KMS-11 (cell line): ENCODE results near the gene SUSD6.
A peak's percentile ranks its signal among the peaks of the same experiment; 100 is the strongest.

ENCODE experiments used
- H2AFZ ChIP-seq: fragments of 200-600 bp; sonication (generic); 2 replicates; pipeline ENCODE4 v1.6.1; 2016; ENCODE audit warnings: antibody characterized with exemption, mixed run types, low read depth
- H3K27ac ChIP-seq: fragments of 200-600 bp; sonication (generic); 2 replicates; pipeline ENCODE4 v1.6.1; 2016; ENCODE audit warnings: mild to moderate bottlenecking, mixed run types
- H3K27me3 ChIP-seq: fragments of 200-600 bp; sonication (generic); 2 replicates; pipeline ENCODE4 v1.6.1; 2017; ENCODE audit warnings: mild to moderate bottlenecking, low read depth, mixed run types, moderate library complexity; ENCODE audit not compliant: insufficient read depth
- H3K36me3 ChIP-seq: fragments of 200-600 bp; sonication (generic); 2 replicates; pipeline ENCODE4 v1.6.1; 2017; ENCODE audit warnings: mild to moderate bottlenecking, mixed run types; ENCODE audit not compliant: insufficient read depth
- H3K4me1 ChIP-seq: fragments of 200-600 bp; sonication (generic); 2 replicates; pipeline ENCODE4 v1.6.1; 2016; ENCODE audit warnings: mild to moderate bottlenecking, low read depth, mixed run types; ENCODE audit not compliant: poor library complexity, severe bottlenecking
- H3K4me2 ChIP-seq: fragments of 200-600 bp; sonication (generic); 2 replicates; pipeline ENCODE4 v1.7.0; 2016; ENCODE audit warnings: mild to moderate bottlenecking, mixed run types
- H3K4me3 ChIP-seq: fragments of 200-600 bp; sonication (generic); IDR thresholded peaks from 2 replicates; pipeline ENCODE4 v1.6.1; 2017; ENCODE audit warnings: low read depth, low read length, mixed read lengths; ENCODE audit not compliant: insufficient read depth
- H3K79me2 ChIP-seq: fragments of 200-600 bp; sonication (generic); 2 replicates; pipeline ENCODE4 v1.6.1; 2016; ENCODE audit warnings: low read depth, mixed run types; ENCODE audit not compliant: insufficient read depth
- H3K9ac ChIP-seq: fragments of 200-600 bp; sonication (generic); 2 replicates; pipeline ENCODE4 v1.6.1; 2016; ENCODE audit warnings: mild to moderate bottlenecking, mixed run types
- H4K20me1 ChIP-seq: fragments of 200-600 bp; sonication (generic); 2 replicates; pipeline ENCODE4 v1.6.1; 2016; ENCODE audit warnings: mild to moderate bottlenecking, mixed run types; ENCODE audit not compliant: insufficient read depth
- TF ChIP-seq, protein P1 (sequence below): fragments of 200-600 bp; sonication (generic); conservative IDR thresholded peaks from 2 replicates; pipeline ENCODE4 v1.6.1; 2017; ENCODE audit warnings: low read depth, mild to moderate bottlenecking, antibody characterized with exemption, low read length, moderate library complexity, mixed read lengths

SUSD6 gene

DNA sequence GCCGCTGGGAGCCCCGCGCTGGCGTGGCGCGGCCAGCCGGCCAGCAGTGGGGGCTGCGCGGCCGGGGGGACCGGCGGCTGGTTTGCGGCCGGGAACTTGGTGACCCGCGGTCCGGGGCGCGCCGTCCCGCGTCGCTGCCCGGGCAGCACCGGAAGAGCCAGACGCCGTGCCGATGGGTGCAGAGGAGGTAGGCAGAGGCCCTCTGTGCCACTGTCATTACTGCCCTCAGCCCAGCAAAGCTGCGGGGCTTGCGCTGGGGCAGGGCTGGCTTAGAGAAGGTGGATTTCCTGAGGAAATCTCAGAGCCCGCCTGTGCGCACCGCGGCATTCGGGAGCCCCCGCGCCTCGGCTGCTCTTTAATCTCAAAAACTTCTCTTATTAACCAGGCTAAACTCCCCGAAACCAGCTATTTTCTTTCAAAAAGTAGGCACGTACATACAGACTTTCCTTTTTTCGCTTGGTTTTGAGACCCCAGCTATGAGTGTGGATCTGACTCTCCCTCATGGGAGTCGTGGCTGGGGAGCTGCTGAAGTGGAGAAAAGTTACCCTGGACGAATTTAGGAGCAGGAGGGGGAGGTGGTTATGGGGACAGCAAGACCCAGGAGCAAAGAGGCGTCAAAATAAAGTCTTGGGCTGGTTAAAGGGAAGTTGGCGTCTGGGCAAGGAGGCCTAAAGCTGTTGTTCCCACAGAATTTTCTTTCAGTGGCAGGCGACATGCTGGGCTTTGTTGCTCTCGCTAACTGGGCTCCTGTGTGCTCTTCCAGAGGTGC, 802 bp downstream of the SUSD6 start:
- Histone ChIP-seq H3K27me3 (no peaks in the 10 kb centered on the region), H2AFZ (peak overlapping the region; percentile 42; the same call in 1 of the 2 replicates), H3K79me2 (no peaks in the 10 kb centered on the region; the same call in 1 of the 2 replicates), H3K9ac (peak overlapping the region; percentile 55; the same call in 1 of the 2 replicates), H3K4me1 (peaks cover 47% of the 10 kb centered on the region), H4K20me1 (no peaks in the 10 kb centered on the region), H3K27ac (peak overlapping the region; percentile 27; the same call in 1 of the 2 replicates), H3K36me3 (no peaks in the 10 kb centered on the region), H3K4me3 (no peak overlapping the region), H3K4me2 (peak overlapping the region; percentile 75)
- TF ChIP-seq, protein P1, sequence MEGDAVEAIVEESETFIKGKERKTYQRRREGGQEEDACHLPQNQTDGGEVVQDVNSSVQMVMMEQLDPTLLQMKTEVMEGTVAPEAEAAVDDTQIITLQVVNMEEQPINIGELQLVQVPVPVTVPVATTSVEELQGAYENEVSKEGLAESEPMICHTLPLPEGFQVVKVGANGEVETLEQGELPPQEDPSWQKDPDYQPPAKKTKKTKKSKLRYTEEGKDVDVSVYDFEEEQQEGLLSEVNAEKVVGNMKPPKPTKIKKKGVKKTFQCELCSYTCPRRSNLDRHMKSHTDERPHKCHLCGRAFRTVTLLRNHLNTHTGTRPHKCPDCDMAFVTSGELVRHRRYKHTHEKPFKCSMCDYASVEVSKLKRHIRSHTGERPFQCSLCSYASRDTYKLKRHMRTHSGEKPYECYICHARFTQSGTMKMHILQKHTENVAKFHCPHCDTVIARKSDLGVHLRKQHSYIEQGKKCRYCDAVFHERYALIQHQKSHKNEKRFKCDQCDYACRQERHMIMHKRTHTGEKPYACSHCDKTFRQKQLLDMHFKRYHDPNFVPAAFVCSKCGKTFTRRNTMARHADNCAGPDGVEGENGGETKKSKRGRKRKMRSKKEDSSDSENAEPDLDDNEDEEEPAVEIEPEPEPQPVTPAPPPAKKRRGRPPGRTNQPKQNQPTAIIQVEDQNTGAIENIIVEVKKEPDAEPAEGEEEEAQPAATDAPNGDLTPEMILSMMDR = no peak

DNA sequence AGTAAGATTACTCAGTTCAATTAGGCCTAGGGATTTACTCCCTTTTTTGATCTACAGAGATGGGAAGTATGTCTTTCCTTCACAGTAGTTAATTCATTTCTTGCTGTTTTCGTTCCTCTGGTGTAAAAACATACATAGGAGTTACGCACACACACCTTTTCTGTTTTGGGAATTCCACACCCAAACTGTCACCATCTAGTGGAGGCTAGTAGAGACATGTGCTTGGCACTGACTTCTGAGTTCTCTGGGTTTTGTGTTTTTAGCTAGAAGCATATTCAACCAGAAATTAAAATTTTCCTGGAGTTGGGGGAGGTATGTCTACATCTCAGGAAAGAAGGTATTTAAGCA, 1.4 kb downstream of the SUSD6 start:
- Histone ChIP-seq H4K20me1 (no peaks in the 10 kb centered on the region), H3K4me2 (peak overlapping the region; percentile 75), H3K27me3 (no peaks in the 10 kb centered on the region), H2AFZ (peak overlapping the region; percentile 42; the same call in 1 of the 2 replicates), H3K36me3 (no peaks in the 10 kb centered on the region), H3K9ac (peak overlapping the region; percentile 55; the same call in 1 of the 2 replicates), H3K27ac (peak overlapping the region; percentile 27; the same call in 1 of the 2 replicates), H3K4me1 (peaks cover 53% of the 10 kb centered on the region), H3K79me2 (peaks cover 4% of the 10 kb centered on the region; the same call in 1 of the 2 replicates), H3K4me3 (no peak overlapping the region)
- TF ChIP-seq, protein P1 = no peak

DNA sequence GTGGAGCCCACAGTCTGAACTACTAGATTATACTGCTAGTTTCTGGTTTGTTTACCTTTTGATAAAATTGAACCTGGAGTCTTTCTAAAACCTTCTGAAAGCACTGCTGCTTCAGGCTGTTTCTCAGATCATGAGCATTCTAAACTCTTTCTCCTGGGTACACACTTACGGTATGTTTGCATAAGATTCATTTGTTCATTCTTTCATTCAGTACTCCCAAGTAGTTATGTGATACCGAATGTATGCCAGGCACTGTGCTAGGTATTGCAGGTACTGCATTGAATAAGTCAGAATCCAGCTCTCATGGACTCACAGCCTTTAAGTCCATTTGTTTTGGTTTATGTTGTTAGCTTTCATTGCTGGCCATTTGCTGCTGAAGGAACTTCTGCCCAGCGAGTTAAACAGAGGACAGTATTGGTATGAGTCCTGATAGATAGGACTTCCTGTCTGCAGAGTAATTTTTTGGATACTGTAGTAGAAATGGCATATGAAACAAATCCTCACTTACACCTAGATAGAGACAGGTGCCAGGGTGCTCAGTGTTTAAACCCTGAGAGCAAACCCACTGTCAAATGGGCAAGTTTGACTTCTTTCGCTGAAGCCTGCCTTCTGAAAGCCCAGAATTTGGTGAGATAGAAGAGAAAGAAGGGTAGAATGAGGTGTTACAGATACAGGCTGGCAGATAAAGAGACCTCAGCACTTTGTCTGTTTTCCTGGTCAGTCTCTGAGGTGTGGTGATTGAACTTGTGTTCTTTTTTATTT, 2.1 kb downstream of the SUSD6 start:
- H3K9ac ChIP-seq = no peak overlapping the region; the same call in 1 of the 2 replicates
- H3K4me3 ChIP-seq = no peak overlapping the region
- H3K27ac ChIP-seq = no peak overlapping the region; the same call in 1 of the 2 replicates
- no peaks in the 10 kb centered on the region for H3K36me3 ChIP-seq
- no peak overlapping the region for H2AFZ ChIP-seq
- H3K4me1 ChIP-seq = peaks cover 60% of the 10 kb centered on the region
- no peaks in the 10 kb centered on the region for H4K20me1 ChIP-seq
- H3K4me2 ChIP-seq = peak overlapping the region; percentile 75; the same call in 1 of the 2 replicates
- H3K79me2 ChIP-seq = peaks cover 8% of the 10 kb centered on the region; the same call in 1 of the 2 replicates
- TF ChIP-seq, protein P1 = no peak
- H3K27me3 ChIP-seq = no peaks in the 10 kb centered on the region

DNA sequence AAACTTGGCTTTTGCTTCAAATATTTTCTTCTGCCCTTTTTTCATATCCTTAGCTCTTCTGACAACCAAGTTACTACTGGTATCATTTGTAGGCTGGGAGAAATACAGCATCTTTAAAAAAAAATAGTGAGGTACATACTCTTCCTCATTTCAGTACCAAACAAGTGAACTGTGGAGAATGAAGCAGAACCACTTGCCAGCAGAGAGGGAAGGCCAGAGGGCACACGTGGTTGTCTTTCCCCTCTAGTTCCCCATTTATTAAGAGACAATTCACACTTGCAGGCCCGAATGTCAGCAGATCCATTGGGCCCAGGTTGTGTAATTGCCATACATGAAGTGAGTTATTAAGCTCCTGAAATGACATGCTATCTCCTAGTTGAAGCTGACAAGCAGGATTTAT, 3.2 kb downstream of the SUSD6 start:
- Histone ChIP-seq H3K27me3 (no peaks in the 10 kb centered on the region), H3K4me2 (peak overlapping the region; percentile 82; the same call in 1 of the 2 replicates), H2AFZ (no peak overlapping the region), H3K36me3 (no peaks in the 10 kb centered on the region), H3K4me1 (peaks cover 62% of the 10 kb centered on the region), H3K4me3 (no peak overlapping the region), H3K27ac (no peak overlapping the region; the same call in 1 of the 2 replicates), H3K79me2 (peaks cover 10% of the 10 kb centered on the region; the same call in 1 of the 2 replicates), H3K9ac (no peak overlapping the region), H4K20me1 (no peaks in the 10 kb centered on the region)
- TF ChIP-seq, protein P1 = no peak
